Dermis lymphatic vessel endothelial cell (primary cell): ENCODE measurements around the gene RELCH. TPM values are rescaled to one million over a fixed set of nuclear protein-coding genes. Genes with fewer than 3 reads are reported as not detected.

Experiments
- total RNA-seq: library from RNA; depleted of rRNA; stranded (reverse); fragments of >200 nt; gene quantifications from 2 replicates; pipeline ENCODE4 v1.2.1, GENCODE V29; 2014

RELCH gene, protein sequence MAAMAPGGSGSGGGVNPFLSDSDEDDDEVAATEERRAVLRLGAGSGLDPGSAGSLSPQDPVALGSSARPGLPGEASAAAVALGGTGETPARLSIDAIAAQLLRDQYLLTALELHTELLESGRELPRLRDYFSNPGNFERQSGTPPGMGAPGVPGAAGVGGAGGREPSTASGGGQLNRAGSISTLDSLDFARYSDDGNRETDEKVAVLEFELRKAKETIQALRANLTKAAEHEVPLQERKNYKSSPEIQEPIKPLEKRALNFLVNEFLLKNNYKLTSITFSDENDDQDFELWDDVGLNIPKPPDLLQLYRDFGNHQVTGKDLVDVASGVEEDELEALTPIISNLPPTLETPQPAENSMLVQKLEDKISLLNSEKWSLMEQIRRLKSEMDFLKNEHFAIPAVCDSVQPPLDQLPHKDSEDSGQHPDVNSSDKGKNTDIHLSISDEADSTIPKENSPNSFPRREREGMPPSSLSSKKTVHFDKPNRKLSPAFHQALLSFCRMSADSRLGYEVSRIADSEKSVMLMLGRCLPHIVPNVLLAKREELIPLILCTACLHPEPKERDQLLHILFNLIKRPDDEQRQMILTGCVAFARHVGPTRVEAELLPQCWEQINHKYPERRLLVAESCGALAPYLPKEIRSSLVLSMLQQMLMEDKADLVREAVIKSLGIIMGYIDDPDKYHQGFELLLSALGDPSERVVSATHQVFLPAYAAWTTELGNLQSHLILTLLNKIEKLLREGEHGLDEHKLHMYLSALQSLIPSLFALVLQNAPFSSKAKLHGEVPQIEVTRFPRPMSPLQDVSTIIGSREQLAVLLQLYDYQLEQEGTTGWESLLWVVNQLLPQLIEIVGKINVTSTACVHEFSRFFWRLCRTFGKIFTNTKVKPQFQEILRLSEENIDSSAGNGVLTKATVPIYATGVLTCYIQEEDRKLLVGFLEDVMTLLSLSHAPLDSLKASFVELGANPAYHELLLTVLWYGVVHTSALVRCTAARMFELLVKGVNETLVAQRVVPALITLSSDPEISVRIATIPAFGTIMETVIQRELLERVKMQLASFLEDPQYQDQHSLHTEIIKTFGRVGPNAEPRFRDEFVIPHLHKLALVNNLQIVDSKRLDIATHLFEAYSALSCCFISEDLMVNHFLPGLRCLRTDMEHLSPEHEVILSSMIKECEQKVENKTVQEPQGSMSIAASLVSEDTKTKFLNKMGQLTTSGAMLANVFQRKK
- total RNA-seq = 24.5 and 26.6 TPM in 2 replicates

DNA sequence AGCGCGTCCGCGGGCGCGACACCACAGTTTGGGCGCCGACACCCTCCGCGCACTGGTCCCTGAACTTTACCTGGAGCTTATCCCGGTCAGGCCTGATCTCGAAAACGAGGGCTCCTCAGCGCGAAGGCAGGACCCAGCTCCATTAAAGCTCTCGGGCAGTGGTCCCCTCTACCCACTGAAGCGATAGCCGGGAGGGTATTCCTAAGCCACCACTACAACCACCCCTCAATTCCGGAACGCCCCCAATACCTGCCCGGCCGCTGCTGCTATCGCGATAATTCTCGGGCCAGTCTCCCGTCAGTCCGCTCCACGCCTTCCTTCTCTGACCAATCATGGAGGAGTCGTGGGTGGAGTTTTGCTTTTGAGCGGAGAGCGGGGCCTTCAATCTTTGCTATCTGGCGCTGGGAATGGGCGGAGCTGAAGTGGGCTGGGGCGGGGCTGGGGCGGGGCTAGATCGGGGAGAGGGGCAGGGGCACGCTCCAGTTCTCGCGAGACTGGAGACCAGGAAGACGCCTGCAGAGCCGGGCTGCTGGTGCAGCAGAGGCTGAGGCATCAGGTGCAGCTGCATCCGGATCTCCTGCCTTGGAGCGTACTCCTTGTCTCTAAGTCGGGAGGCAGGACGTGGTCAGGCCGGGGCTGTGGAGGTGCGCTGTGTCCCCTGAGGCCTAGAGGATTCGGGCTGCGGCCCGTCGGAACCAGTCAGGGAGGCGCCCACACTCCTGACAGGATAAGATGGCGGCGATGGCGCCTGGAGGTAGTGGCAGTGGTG lies at the start of gene RELCH, which contains the start of gene PIGN:
Gene RELCH (plus strand): TSS at position 482 of the 769 bp plus-strand sequence. CDS start 251 bp downstream, at position 733.
Gene PIGN (minus strand): TSS at position 283 of the 769 bp plus-strand sequence. CDS start 25,703 bp downstream, outside the sequence.

DNA sequence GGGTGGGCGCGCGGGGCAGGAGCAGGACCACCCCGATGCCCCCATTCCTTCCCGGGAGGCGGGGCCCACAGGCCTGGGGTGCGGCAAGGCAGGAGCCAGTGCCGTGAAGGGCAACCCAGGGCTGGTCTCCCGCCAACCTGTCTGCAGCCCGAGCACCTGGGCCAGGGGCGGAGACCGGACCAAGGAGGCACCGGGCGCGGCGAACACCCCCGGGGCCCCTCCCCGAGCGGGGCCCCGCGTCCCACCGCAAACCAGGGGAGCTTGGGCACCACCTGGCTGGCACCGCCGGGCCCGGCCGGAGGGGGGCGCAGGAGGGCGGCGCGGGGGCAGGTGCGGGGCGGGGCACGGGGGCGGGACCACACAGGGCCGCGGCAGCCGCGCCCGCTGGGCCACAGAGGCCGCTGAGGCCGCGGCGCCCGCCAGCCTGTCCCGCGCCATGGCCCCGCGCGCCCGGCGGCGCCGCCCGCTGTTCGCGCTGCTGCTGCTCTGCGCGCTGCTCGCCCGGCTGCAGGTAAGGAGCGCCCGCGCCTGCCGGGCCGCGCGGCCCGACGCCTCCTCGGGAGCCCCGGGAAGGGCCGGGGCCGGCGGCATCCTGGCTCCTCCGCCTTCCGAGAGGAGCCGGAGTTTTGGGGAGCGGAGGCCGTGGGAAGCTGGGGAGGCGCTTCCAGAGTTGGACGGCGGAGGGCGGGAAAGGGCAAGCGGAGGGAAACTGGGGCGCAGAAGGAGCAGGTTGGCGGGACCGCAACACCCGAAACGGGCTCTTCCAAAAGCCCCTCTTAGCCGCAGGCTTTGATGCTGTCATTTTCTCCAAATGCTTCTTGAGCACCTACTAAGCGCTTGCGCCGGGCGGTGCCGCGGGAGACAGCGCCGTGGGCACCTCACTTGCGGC lies 138.1 kb downstream of the RELCH start, which contains the start of gene TNFRSF11A:
Gene TNFRSF11A (plus strand): TSS at position 394 of the 889 bp plus-strand sequence. CDS start 43 bp downstream, at position 437.

Other genes with a start within 250 kb of the RELCH start
- 43.7 and 43.9 TPM in 2 replicates for gene PIGN, start 199 bp upstream of the RELCH start, total RNA-seq
- gene TNFRSF11A, start 138.1 kb downstream of the RELCH start, total RNA-seq = 43.0 and 49.1 TPM in 2 replicates